Fibroblast of upper back skin (primary cell): ENCODE measurements around the gene HPX.
"Not testable (repeated sequence)": the region's sequence is repeated elsewhere in the genome, so short reads cannot be mapped to it uniquely, and the experiment has no call there.

Experiments
- DNase-seq: peaks from one replicate; pipeline ENCODE4 v3.0.0-alpha.2; 2013

HPX gene

DNA sequence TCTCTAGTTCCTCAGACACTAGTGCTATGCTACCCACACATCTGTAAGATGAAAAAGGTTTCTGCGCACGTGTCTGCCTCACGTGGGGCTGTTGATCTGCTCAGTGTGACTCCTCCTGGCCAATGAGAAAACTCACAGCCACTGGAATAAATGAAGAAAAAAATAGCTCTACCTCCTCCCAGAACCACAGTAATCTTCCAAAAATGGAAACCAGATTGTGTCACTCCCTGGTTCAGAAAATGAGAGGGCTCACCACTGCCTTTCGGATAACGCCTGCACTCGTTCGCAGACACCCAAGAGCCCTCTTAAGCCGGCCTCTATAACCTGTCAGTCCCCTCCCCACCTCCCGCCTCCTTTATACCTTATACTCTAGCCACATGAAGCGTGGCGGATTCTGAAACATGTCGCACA lies 27.0 kb downstream of the HPX start:
- peak; percentile 30 for DNase-seq

DNA sequence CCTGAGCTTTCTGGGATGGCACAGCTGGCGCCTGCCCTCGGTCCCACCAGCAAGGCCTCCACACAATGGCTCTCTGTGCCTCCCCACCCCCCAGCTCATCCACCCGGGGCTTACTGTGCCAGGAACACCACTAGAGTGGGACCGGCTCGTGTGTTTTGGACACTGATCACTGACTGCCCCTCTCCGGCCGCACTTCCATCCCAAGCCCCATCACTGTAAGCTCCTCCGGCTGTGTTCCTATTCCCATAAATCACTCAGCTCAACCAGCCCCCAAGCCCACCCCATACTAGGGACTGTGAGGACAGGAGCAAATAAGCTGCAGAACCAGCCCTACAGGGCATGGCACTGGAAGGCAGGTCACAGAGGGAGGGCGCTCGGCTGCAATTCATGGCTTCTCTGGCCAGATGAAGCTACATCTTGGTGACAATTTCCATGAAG lies 29.2 kb downstream of the HPX start:
- DNase-seq: no peak

- no peak for DNase-seq
These were observed 29.9 kb downstream of the HPX start for GRCh38 chr11:6410695-6411430.

DNA sequence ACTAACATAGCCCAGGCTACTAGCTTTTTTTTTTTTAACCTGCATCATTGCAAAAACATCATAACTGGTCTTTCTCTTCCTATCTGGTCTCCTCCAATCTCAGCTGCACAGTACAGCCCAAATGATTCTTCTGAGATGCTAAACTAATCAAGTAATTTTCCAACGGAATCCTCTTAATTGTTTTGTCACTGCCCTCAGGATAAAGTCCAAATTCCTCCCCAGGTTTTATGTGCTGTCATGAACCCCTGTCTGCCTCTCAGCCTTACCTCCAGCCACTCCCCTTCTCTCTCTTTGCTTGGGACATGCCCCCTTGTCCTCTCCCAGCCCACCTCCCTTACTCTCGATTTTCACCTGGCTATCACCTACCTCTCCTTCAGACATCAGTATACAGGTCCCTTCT lies 34.4 kb downstream of the HPX start:
- no peak for DNase-seq

DNA sequence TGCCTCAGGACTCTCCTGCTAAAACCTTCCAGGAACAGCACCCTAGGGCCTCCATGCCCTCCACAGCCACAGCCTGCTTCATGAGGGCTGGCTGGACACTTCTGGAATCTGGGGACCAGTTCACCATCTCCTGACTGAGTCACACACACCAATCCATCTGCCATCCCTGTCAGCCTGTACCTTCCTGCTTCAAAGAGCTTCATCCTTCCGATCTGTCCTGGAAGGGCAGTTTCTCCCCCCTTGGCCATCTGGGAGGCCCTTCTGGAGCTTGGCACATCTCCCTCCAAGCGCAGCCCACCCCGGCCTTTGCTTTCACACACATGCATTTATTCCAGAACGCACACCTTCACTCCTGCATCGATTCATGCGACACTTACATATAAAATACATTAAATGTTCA lies 34.9 kb downstream of the HPX start:
- DNase-seq: no peak

GRCh38 chr11:6405052-6405667 lies 35.6 kb downstream of the HPX start:
- peak; percentile 22 for DNase-seq

GRCh38 chr11:6404342-6405051 lies 36.3 kb downstream of the HPX start:
- DNase-seq: peak; percentile 74

GRCh38 chr11:6403539-6403938 lies 37.2 kb downstream of the HPX start:
- no peak for DNase-seq

DNA sequence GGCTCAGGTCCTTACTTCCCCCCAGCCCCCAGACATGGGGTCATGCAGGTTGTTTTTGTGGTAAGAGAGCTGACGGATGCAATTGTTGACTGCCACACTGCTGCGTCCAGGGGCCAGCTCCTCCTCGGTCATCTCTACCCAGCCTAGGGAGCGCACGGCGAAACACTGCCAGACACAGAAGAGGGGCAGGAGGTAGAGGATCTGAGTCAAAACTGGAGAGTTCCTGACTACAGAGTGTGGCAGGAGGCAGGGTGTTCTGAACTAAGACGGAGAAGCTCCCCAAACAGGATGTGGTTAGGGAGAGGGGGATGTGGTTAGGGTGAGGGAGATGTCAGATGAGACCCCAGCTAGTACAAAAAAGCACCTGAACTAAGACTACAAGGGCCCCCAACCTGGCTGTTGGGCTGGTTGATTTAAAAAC lies 38.2 kb downstream of the HPX start:
- peak; percentile 25 for DNase-seq

GRCh38 chr11:6402061-6402470 lies 38.7 kb downstream of the HPX start:
- no peak for DNase-seq

DNA sequence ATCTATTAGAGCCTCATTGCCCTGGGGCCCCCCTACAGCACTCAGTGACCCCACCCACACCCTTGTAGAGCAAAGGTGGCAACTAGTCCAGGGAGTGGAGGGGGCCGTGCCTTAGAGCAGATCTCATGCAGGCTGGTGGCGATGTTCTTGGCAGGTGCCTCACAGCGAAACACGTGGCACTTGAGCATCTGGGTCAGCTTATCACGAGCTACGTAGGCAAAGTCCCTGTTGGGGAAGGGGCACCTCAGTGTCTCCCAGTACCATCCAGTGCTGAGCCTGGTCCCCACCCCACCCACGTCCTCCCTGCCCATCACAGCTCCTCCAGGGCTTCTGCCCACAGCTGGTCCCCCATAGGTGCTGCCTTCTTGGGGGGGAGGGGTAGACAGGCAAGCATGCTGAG lies 39.3 kb downstream of the HPX start:
- DNase-seq: no peak

- DNase-seq: no peak
These were observed 40.1 kb downstream of the HPX start for GRCh38 chr11:6400431-6401345.

DNA sequence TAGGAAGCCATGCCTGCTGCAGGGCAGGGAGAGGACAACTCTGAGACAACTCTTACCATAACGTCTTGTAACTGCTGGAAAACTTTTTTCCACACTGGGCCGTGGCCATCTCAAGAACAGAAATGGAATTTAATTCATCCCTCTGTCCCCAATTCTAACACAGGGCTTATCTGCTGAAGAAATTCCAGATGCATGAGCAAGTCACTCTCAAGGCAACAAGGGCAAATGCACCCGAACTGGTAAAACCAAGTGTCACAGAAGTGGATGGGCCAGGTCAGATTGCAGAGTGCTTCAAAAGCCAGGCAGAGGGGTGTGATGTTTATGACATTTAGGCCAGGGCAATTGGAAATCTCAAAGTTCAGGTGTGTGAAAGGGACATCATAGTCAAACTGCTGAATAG lies 43.2 kb downstream of the HPX start:
- DNase-seq: no peak

DNA sequence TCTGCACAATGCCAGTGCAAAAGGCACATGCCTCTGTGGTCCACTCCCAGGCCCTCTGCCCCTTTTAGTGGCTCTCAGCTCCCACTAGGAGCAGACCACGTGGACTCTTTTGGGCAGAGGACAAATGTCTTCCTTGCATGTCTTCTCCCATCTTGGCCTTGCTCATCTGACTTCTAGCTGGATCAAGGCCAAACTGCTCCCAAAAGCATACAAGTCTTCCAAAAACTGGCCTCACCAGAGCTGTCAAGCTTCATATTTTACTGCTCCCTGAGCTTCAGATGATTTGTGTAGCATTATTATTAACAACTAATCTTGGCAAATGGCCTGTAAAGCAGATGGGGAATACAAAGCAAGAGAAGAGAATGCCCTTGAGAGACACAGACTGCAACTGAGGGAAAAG lies 43.6 kb downstream of the HPX start:
- DNase-seq: peak; percentile 40

- no peak for DNase-seq
These were observed 45.2 kb downstream of the HPX start for GRCh38 chr11:6395470-6396060.

- DNase-seq: no peak
These were observed 46.7 kb downstream of the HPX start for GRCh38 chr11:6393989-6394670.

DNA sequence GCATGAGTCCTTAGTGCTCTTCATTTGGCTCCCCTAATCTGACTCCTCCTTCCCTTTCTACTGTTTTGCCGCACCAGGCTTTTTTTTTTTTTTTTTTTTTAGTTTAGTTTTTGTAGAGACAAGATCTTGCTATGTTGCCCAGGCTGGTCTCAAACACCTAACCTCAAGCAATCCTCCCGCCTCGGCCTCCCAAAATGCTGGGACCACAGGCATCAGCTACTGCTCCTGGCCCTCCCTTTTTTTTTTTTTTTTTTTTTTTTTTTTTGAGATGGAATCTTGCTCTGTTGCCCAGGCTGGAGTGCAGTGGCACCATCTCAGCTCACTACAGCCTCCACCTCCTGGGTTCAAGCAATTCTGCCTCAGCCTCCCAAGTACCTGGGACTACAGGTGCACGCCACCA lies 48.5 kb downstream of the HPX start:
- not testable (repeated sequence) for DNase-seq

- no peak for DNase-seq
These were observed 49.2 kb downstream of the HPX start for GRCh38 chr11:6391537-6392134.

DNA sequence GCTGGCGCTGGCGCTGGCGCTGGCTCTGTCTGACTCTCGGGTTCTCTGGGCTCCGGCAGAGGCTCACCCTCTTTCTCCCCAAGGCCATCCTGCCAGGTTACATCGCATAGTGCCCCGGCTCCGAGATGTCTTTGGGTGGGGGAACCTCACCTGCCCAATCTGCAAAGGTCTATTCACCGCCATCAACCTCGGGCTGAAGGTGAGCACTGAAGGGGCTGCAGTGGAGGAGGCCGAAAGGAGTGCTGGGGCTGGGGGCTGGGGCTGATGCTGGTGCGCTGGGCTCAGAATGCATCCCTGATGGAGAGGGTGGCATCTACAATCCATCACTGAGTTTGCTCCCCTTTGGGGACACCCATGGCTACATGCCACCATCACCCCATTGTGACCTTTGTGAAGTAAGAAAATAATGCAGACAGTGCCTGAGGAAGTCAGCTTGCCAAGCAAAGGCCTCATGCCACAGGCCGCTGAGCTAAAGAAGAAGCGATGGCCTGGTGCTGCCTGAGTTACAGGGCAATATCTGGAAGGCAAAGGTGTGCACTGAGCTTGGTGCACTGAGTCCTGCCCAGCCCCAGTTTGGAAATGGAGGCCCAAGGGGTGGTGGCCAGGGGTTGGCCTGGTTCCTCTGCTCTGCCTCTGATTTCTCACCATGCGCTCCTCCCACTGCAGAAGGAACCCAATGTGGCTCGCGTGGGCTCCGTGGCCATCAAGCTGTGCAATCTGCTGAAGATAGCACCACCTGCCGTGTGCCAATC lies 49.9 kb downstream of the HPX start:
- no peak for DNase-seq

DNA sequence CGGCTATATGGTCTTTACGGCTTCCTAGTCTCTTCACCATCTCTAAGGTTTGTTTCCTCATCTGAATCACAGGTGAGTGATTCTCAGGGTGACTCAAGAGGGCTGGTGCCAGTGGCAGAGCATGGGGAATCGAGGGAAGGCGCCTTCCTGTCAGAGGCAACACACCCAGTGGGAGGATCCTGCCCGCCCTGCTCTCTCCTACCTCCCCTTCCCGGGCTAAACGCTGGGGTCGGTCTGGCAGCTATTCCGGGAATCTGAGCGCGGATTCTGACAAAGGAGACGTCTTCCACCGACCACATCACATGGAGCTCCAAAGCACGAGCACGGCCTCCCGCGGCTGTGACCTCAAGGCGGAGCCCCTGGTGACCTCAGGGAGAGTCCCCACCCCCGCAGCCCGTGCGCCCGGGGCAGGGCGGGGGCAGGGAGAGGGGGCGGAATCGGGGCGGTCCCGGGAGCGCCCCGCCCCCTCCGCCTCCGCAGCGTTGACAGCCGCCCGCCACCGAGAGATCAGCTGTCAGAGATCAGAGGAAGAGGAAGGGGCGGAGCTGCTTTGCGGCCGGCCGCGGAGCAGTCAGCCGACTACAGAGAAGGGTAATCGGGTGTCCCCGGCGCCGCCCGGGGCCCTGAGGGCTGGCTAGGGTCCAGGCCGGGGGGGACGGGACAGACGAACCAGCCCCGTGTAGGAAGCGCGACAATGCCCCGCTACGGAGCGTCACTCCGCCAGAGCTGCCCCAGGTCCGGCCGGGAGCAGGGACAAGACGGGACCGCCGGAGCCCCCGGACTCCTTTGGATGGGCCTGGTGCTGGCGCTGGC lies 50.7 kb downstream of the HPX start, which contains the start of gene SMPD1:
TSS of gene SMPD1 (plus strand) at position 570 of the 813 bp plus-strand sequence. CDS start at position 695, 125 bp downstream.
- peak; percentile 82 for DNase-seq
